Body of pancreas (tissue), 4 donors: Measurements from ENCODE around the gene SYCE3.
A peak's percentile ranks its signal among the peaks of the same experiment; 100 is the strongest.

Experiments
- POLR2A ChIP-seq, 3 donors: fragments of 450-650 bp; IDR thresholded peaks; one replicate each; pipeline ENCODE4 v1.6.1; 2016; ENCODE audit warnings: antibody characterized with exemption in 3 of 3, mild to moderate bottlenecking in 2 of 3
- TF ChIP-seq, protein P1 (sequence below), 7 experiments: fragments of 450-650 bp in 4 of 7; fragments of 200-600 bp in 3 of 7; sonication (generic) in 3 of 7; IDR thresholded peaks; one replicate each; pipeline ENCODE4 v1.5.1; 2016 to 2019; ENCODE audit warnings: antibody characterized with exemption in 7 of 7

DNA sequence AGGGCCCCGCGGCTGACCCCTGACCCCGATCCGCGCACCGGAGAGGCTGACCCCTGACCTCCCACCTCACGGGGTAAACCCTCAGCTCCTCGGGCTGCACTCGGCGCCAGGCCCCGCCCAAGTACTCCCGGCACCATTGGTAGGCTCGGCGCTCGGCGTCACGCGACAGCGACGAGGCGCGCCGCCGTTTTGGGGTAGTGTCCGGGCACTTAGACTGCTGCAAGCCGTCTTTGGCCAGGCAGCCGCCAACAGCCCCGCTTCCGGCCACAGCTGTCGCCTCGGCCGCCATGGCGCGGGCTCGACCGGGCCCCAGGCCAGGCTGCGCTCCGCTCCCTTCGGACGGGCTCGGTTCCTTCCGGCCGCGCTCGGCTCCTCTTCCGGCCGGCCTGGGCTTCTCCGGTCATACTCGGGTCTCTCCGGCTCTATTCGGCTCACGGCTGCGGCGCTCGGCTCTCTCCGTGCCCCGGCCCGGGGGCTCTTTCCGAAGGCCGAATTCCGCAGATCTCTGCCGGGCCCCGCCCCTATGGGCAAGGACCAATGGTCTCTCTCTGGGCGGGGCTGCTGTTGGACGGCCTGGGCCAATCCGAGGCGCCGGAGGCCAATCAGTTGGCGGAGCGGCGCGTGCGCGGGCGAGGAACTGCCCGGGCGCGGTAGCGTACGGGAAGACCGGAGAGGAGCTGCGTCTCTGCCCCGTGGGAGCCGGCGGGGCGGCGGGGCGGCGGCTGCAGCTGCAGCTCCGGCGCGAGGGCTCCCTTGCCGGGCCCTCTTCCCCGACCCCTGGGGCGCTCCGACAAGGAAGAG is 20.0 kb upstream of the SYCE3 start, which contains the start of gene CHKB:
- peak; percentile 78 to 87 (median 81) for TF ChIP-seq POLR2A (IDR thresholded peaks at IDR 0.05)
- TF ChIP-seq, protein P1, sequence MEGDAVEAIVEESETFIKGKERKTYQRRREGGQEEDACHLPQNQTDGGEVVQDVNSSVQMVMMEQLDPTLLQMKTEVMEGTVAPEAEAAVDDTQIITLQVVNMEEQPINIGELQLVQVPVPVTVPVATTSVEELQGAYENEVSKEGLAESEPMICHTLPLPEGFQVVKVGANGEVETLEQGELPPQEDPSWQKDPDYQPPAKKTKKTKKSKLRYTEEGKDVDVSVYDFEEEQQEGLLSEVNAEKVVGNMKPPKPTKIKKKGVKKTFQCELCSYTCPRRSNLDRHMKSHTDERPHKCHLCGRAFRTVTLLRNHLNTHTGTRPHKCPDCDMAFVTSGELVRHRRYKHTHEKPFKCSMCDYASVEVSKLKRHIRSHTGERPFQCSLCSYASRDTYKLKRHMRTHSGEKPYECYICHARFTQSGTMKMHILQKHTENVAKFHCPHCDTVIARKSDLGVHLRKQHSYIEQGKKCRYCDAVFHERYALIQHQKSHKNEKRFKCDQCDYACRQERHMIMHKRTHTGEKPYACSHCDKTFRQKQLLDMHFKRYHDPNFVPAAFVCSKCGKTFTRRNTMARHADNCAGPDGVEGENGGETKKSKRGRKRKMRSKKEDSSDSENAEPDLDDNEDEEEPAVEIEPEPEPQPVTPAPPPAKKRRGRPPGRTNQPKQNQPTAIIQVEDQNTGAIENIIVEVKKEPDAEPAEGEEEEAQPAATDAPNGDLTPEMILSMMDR (IDR thresholded peaks at IDR 0.05) = no peak
